ENCODE data around the gene FXYD7. TPM values are rescaled to one million over a fixed set of nuclear protein-coding genes. Genes with fewer than 3 reads are reported as not detected.
"Not testable (repeated sequence)": the region's sequence is repeated elsewhere in the genome, so short reads cannot be mapped to it uniquely, and the experiment has no call there.

FXYD7 gene
- total RNA-seq, 1 experiment from 2014 or later: 1.3 TPM

DNA sequence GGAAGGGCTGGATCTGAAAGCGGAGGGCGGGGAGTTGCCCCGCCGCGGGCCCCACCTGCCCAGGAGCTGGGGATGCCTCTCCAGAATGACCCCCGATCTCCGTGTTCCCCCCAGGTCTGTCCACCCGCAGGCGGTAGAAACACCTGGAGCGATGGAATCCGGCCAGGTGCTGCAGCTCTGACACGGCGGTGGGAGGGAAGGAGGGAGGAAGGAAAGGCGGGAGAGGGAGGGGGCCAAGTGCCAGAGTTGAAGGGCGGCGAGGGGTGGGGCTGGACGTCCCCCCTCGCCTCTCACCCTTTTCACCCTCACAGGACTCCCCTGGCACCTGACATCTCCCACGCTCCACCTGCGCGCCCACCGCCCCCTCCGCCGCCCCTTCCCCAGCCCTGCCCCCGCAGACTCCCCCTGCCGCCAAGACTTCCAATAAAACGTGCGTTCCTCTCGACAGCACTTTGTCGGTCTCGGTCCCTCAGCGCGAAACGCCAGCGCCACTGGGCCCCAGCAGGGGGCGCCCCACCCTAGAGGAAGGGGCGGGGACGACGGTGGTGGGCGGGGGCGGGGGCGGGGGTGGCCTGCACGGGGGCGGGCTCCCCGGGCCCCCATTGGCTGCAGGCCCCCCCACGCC, 337 bp upstream of the FXYD7 start:
- H3K27me3 ChIP-seq (ENCODE audit: control insufficient read depth, insufficient read depth, low read length): peaks cover 27% of the 10 kb centered on the region
- H3K4me3 ChIP-seq (ENCODE audit: insufficient read depth, low read depth, low read length): peak overlapping the region; percentile 64
- DNase-seq: peak; percentile 94
- H3K36me3 ChIP-seq (replicated peaks; ENCODE audit: control insufficient read depth, insufficient read depth, low read length): no peaks in the 10 kb centered on the region

DNA sequence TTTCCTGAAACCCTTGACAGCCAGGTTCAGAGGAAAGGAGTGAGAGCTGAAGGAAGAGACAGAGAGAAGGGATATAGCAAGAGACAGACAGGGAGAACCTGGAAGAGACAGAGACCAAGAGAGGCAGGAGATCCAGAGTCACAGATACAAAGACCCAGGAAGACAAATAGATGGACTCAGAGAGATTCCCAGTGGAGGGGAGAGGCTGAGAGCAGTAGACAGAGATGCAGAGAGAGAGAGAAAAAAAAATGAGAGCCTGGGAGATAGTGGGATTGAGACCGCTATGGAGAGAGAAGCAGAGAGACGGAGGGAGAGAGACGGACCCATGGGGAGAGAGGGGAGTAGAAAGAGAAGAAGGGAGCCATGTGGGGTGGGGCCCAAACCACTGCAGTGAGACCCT, 763 bp downstream of the FXYD7 start:
- peak; percentile 46 for DNase-seq
- peaks cover 27% of the 10 kb centered on the region for H3K27me3 ChIP-seq (ENCODE audit: control insufficient read depth, insufficient read depth, low read length)

DNA sequence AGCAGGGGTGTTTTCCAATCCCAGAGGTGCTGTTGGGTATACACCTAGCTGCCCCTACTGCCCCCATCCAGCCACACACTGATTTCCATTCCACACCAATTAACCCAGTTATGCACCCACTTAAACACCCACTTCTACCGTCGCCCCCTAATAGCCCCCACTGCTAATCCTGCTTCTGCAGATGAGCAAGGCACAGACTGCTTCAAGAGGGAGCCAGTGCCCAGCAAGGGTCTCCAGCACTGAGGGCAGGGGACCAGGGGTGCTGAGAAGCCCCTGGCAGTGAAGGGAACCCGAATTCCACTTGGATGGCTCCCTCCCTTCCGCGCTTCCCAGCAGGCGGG, 1.2 kb downstream of the FXYD7 start:
- DNase-seq: no peak
- Histone ChIP-seq H3K27me3 (ENCODE audit: control insufficient read depth, insufficient read depth, low read length) (peaks cover 27% of the 10 kb centered on the region), H3K36me3 (replicated peaks; ENCODE audit: control insufficient read depth, insufficient read depth, low read length) (no peaks in the 10 kb centered on the region), H3K4me3 (ENCODE audit: insufficient read depth, low read depth, low read length) (no peak overlapping the region; the same call in 1 of the 2 replicates)

More for the DNA sequence above, 763 bp downstream of the FXYD7 start:
- no peak overlapping the region; the same call in 1 of the 2 replicates for H3K4me3 ChIP-seq (ENCODE audit: insufficient read depth, low read depth, low read length)
- H3K36me3 ChIP-seq (replicated peaks; ENCODE audit: control insufficient read depth, insufficient read depth, low read length): no peaks in the 10 kb centered on the region

DNA sequence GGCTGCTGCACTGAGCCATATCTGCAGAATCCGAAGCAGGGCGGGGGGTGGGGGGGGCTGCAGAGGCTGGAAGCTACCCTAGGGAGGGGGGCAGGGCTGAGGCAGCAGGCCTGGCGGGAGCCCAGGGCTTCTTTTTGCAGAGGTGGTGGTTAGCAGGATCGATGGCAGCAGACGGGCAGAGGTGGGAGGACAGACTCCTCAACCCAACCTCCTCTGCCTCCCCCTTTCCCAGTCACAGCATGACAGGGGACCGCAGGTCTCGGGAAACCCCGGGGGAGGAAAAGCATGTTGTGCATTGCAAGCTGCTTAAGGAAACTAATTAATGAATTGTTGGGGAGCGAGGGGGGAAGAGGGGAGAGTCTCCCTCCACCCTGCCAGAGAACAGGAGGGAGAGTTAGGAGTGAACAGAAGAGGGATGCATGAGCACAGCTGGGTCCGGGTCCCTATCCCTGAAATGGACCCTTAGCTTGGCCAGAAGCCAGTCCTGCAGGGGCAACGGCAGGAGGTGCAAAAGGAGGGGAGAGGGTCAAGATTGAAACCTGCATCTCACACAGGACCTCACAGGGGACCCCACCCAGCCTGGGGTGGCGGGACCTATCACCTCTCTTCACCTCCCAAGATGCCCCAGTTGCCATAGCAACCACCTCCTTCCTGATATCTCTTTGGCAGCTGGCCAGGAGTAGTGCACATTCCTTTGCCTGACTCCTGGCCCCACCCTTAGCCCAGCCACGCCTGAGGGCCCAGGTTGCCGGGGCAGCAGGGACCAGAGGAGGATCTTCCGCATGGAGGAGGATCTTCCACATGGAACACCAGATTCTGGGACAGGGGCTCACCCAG, 1.8 kb downstream of the FXYD7 start:
- Histone ChIP-seq H3K36me3 (replicated peaks; ENCODE audit: control insufficient read depth, insufficient read depth, low read length) (no peaks in the 10 kb centered on the region), H3K27me3 (ENCODE audit: control insufficient read depth, insufficient read depth, low read length) (peaks cover 27% of the 10 kb centered on the region), H3K4me3 (ENCODE audit: insufficient read depth, low read depth, low read length) (no peak overlapping the region; the same call in 1 of the 2 replicates)
- DNase-seq: peak; percentile 88

DNA sequence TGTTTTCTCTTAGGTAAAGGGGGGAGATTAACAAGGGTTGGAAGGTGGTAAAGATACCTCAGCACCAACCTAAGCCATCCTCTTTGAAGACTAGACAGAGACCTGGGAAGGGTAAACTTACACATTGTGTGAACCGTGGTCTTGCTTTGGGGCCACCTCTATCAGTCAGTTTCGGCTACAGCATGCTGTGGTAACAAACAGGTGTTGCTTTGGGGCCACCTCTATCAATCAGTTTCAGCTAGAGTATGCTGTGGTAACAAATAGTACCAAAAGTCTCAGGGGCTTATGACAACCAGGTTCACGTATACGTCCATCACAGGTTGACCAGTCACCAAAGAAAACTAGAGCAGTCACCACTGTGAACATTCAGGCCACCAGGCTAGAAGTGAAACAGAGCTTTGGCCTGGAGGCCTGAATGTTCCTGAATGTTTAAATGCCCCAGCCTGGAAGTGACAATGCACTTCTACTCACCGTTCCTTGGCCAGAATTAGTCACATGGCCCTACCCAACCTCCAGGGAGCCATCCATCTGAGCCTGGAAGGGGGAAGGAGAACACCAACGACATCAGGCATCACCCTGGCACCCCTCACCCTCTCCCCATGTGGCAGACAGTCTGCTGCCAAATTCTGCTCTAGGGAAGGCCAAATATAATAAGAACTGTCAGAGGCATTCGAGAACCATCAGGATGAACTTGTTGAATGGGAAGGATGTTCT, 3.8 kb downstream of the FXYD7 start:
- Histone ChIP-seq H3K27me3 (ENCODE audit: control insufficient read depth, insufficient read depth, low read length) (peaks cover 20% of the 10 kb centered on the region), H3K4me3 (ENCODE audit: insufficient read depth, low read depth, low read length) (no peak overlapping the region), H3K36me3 (replicated peaks; ENCODE audit: control insufficient read depth, insufficient read depth, low read length) (no peaks in the 10 kb centered on the region)
- no peak for DNase-seq

DNA sequence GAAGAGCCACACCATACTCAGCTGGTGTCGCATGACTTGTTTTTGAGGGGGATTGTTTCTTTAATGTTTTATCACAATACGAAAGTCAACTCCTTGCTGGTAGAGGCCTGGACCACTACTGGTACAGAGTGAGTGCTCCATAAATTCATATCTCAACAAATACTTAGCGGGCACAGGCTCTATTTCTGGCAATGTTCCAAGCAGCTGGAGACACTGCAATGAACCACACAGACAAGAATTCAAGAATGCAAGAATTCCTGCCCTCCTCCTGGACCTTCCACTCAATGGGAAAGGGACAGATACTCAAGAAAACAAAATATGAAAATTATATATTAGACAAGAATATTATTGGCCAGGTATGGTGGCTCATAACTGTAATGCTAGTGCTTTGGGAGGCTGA, 6.4 kb downstream of the FXYD7 start:
- Histone ChIP-seq H3K36me3 (replicated peaks; ENCODE audit: control insufficient read depth, insufficient read depth, low read length) (no peaks in the 10 kb centered on the region), H3K4me3 (ENCODE audit: insufficient read depth, low read depth, low read length) (no peak overlapping the region), H3K27me3 (ENCODE audit: control insufficient read depth, insufficient read depth, low read length) (peaks cover 4% of the 10 kb centered on the region; the same call in 1 of the 2 replicates)
- DNase-seq: no peak

DNA sequence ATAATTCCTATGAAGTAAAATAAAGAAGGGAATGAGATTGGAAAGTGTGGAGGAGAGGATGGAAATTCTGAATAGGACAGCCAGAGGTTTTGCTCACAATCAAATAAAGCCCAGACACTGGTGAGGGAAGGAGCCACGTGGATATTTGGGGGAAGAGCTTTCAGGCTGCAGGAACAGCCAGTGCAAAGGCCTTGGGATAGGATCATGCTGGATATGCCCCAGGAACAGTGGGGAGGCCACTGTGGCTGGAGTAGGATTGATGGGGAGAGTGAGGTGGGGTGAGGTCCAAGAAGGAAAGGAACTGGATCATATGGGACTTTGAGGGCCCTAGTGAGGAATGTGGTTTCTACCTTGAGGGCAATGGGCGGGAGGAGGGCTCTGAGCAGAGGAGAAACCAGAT, 7.4 kb downstream of the FXYD7 start:
- no peak for DNase-seq
- H3K36me3 ChIP-seq (replicated peaks; ENCODE audit: control insufficient read depth, insufficient read depth, low read length): no peaks in the 10 kb centered on the region
- no peaks in the 10 kb centered on the region; the same call in 1 of the 2 replicates for H3K27me3 ChIP-seq (ENCODE audit: control insufficient read depth, insufficient read depth, low read length)
- no peak overlapping the region for H3K4me3 ChIP-seq (ENCODE audit: insufficient read depth, low read depth, low read length)

DNA sequence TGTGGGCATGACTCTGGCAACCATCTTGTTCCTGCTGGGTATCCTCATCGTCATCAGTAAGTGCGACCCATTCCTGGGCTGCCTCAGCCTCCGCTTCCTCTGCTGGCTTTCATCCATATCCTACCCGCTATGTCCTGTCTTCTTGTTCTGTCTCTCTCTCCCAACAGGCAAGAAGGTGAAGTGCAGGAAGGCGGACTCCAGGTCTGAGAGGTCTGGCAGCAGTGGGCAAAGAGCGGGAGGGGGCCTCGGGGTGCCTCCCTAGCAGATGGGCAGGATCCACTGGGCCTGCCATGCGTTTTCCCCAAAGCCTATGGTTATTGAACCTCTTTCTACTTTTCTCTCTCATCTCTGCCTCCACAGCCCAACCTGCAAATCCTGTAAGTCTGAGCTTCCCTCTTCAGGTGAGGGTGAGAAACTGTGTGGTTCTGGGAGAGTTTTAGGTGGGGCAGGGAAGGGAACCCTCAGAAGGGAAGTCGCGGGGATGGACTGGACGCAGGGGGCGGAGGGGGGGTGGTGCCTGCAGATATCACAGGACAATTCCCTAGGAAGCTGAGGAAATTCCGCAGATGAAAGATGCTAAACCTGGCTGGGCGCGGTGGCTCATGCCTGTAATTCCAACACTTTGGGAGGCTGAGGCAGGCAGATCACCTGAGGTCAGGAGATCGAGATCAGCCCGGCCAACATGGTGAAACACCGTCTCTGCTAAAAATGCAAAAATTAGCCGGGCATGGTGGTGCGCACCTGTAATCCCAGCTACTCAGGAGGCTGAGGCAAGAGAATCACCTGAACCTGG, 8.4 kb downstream of the FXYD7 start:
- no peak overlapping the region for H3K4me3 ChIP-seq (ENCODE audit: insufficient read depth, low read depth, low read length)
- peak; percentile 68 for DNase-seq

DNA sequence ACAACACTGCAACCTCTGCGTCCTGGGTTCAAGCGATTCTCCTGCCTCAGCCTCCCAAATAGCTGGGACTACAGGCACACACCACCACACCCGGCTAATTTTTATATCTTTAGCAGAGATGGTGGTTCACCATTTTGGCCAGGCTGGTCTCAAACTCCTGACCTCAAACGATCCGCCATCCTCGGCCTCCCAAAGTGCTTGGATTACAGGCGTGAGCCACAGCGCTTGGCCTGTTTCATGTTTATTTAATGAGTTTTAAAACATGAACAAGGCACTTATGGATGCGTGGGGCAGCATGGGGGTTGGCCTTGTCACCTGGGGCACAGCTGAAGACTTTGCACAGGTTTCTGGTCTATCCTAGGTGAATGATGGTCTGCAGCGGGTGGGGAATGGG, 10.1 kb downstream of the FXYD7 start:
- DNase-seq; H3K27me3 ChIP-seq (ENCODE audit: control insufficient read depth, insufficient read depth, low read length); H3K36me3 ChIP-seq (replicated peaks; ENCODE audit: control insufficient read depth, insufficient read depth, low read length): not testable (repeated sequence)
- peak overlapping the region; percentile 85; the same call in 1 of the 2 replicates for H3K4me3 ChIP-seq (ENCODE audit: insufficient read depth, low read depth, low read length)

More for the DNA sequence above, 8.4 kb downstream of the FXYD7 start:
- H3K27me3 ChIP-seq (ENCODE audit: control insufficient read depth, insufficient read depth, low read length): no peaks in the 10 kb centered on the region; the same call in 1 of the 2 replicates
- no peaks in the 10 kb centered on the region; the same call in 1 of the 2 replicates for H3K36me3 ChIP-seq (replicated peaks; ENCODE audit: control insufficient read depth, insufficient read depth, low read length)

DNA sequence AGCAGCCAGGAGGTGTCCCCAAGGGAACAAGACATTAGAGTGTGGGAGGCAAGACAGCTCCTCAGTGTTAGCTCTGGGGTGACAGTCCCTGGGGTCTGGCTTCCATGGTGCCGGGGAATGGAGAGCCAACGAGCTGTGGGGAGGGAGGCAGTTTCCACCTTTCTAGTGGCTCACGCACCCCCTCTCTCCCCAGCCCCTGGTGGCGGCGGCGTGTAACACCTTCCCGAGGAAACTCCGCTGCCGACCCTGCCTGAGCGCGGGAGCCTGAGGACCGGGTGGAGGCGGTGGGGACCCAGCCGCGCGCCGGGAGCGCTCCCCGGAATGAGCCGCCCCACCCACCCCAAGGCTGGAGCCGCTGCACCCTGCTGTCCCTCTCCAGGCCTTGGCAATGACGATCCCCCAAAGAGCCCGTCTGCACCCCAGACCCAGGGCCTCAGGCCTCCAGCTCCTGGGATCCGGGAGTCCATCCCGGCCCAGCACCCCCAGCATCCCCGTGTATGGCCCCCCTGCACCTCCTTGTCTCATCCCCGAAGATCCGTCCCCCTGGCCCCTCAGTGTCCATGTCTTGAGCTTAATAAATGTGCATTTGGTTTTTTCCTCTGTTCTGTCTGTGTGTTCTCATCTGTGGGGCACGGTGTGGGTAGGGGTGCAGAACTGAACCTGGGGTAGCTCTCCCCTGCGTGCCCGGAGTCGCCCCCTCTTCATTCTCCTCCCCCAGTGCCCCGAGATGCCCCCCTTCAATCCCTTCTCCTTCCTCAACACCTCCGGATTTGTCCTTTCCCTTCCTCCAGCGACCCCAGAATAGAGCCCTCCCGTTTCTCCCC, 10.9 kb downstream of the FXYD7 start:
- peak overlapping the region; percentile 85 for H3K4me3 ChIP-seq (ENCODE audit: insufficient read depth, low read depth, low read length)
- H3K27me3 ChIP-seq (ENCODE audit: control insufficient read depth, insufficient read depth, low read length): no peaks in the 10 kb centered on the region; the same call in 1 of the 2 replicates
- peaks cover 13% of the 10 kb centered on the region for H3K36me3 ChIP-seq (replicated peaks; ENCODE audit: control insufficient read depth, insufficient read depth, low read length)
- peak; percentile 90 for DNase-seq

DNA sequence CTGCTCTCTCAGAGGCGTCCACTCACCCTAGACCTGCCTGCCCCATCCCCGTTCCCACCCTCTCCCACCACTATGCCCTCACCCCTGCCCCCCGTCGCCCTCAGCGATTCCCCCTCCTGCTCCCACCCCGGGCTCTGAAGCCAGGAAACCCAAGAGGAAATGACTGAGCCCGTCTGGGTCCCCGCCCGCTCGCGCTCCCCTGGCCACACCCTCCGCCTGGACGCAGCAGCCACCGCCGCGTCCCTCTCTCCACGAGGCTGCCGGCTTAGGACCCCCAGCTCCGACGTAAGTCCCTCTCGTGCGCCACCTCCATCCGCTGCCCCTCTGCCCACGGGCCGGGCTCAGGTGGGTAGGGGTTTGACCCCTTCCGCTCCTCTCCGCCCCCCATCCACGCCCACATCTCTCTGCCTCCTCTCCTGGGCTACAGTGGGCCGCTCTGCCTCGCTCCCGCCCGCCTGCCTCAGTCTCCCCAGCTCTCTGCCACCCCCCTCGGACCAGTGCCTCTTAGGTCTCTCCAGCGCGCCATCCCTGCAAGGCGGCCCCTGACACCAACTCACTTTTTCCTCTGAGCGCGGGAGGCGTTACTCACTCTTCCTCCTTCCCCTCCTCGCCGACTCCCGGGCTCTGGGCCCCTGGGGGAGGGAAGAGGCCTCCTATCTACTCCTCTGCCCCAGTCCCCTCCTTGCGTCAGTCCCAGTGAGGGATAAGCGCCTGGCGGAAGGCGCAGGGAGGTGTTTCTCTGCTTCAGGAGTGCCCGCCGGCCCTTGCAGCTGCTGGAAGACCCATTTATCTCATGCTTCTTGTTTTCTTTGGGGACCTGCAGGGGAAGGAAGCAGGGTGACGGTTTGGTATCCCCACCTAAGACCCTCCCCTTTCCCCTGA, 11.7 kb downstream of the FXYD7 start, which contains the start of gene FXYD5:
TSS of gene FXYD5 (plus strand) at position 211 of the 882 bp plus-strand sequence. CDS start 816 bp downstream, outside the sequence.
- peak; percentile 91 for DNase-seq
- H3K27me3 ChIP-seq (ENCODE audit: control insufficient read depth, insufficient read depth, low read length): no peaks in the 10 kb centered on the region; the same call in 1 of the 2 replicates
- H3K36me3 ChIP-seq (replicated peaks; ENCODE audit: control insufficient read depth, insufficient read depth, low read length): peaks cover 17% of the 10 kb centered on the region
- peak within 1 kb of the TSS; percentile 85 for H3K4me3 ChIP-seq (ENCODE audit: insufficient read depth, low read depth, low read length)

DNA sequence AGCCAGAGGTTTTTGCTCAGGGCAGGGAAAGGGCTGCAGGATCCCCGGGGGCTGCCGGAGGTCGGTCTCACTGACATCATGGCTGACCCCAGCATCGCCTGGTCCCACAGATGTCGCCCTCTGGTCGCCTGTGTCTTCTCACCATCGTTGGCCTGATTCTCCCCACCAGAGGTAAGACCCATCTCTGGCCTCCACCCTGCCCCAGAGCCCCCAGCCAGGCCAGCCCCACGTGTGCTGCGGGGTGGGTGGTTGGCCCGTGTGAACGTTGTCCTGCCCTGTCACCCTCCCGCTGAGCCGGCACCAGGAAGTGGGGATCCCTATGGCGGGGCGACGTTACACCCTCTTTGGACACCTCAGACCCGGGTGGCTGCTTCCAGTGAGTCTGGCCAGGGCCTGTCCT, 12.4 kb downstream of the FXYD7 start:
- Histone ChIP-seq H3K36me3 (replicated peaks; ENCODE audit: control insufficient read depth, insufficient read depth, low read length) (peaks cover 17% of the 10 kb centered on the region), H3K27me3 (ENCODE audit: control insufficient read depth, insufficient read depth, low read length) (no peaks in the 10 kb centered on the region; the same call in 1 of the 2 replicates), H3K4me3 (ENCODE audit: insufficient read depth, low read depth, low read length) (peak overlapping the region; percentile 85)
- no peak for DNase-seq
